ENCODE results near the gene SLC17A9. TPM values are rescaled to one million over a fixed set of nuclear protein-coding genes. Genes with fewer than 3 reads are reported as not detected.

Gene SLC17A9
- total RNA-seq, 1 donor from 2014 or later, result 5.3 TPM

- Mint-ChIP-seq H3K27ac (peak overlapping the region; percentile 94), H3K4me1 (peaks cover 47% of the 10 kb centered on the region), H3K4me3 (peak overlapping the region; percentile 90), H3K9me3 (no peaks in the 10 kb centered on the region), H3K36me3 (no peaks in the 10 kb centered on the region), H3K27me3 (ENCODE audit: low read depth) (no peaks in the 10 kb centered on the region)
- DNase-seq (ENCODE audit: low spot score in 2 of 2, unreplicated experiment in 2 of 2), result no peak
- no peak for TF ChIP-seq CTCF (IDR thresholded peaks at IDR 0.05; ENCODE audit: unreplicated experiment)
Measured at GRCh38 chr20:62927128-62927705, 25.3 kb upstream of the SLC17A9 start.

- Mint-ChIP-seq H3K36me3 (no peaks in the 10 kb centered on the region), H3K9me3 (no peaks in the 10 kb centered on the region), H3K27me3 (ENCODE audit: low read depth) (no peaks in the 10 kb centered on the region), H3K4me1 (peaks cover 44% of the 10 kb centered on the region), H3K27ac (peak overlapping the region; percentile 96), H3K4me3 (peak overlapping the region; percentile 90)
- TF ChIP-seq CTCF (IDR thresholded peaks at IDR 0.05; ENCODE audit: unreplicated experiment), result no peak
- no peak for DNase-seq (ENCODE audit: low spot score in 2 of 2, unreplicated experiment in 2 of 2)
Measured at GRCh38 chr20:62928246-62928939, 24.1 kb upstream of the SLC17A9 start.

- DNase-seq (ENCODE audit: low spot score in 2 of 2, unreplicated experiment in 2 of 2), result peak in 1 of 2 experiments; percentile 51
- TF ChIP-seq CTCF (IDR thresholded peaks at IDR 0.05; ENCODE audit: unreplicated experiment), result no peak
Measured at GRCh38 chr20:62929051-62929538, 23.4 kb upstream of the SLC17A9 start.

GRCh38 chr20:62931464-62931863 lies 21.0 kb upstream of the SLC17A9 start:
- peaks cover 26% of the 10 kb centered on the region for H3K4me1 Mint-ChIP-seq
- no peaks in the 10 kb centered on the region for H3K36me3 Mint-ChIP-seq
- no peaks in the 10 kb centered on the region for H3K27me3 Mint-ChIP-seq (ENCODE audit: low read depth)
- no peak for DNase-seq (ENCODE audit: low spot score in 2 of 2, unreplicated experiment in 2 of 2)
- H3K27ac Mint-ChIP-seq, result no peak overlapping the region
- TF ChIP-seq CTCF (IDR thresholded peaks at IDR 0.05; ENCODE audit: unreplicated experiment), result no peak
- H3K9me3 Mint-ChIP-seq, result no peaks in the 10 kb centered on the region
- H3K4me3 Mint-ChIP-seq, result no peak overlapping the region

More at GRCh38 chr20:62929051-62929538, 23.4 kb upstream of the SLC17A9 start:
- Mint-ChIP-seq H3K4me3 (peak overlapping the region; percentile 90), H3K27ac (peak overlapping the region; percentile 96), H3K4me1 (peaks cover 39% of the 10 kb centered on the region), H3K9me3 (no peaks in the 10 kb centered on the region), H3K27me3 (ENCODE audit: low read depth) (no peaks in the 10 kb centered on the region), H3K36me3 (no peaks in the 10 kb centered on the region)

GRCh38 chr20:62933966-62934365 lies 18.5 kb upstream of the SLC17A9 start:
- no peak for DNase-seq (ENCODE audit: low spot score in 2 of 2, unreplicated experiment in 2 of 2)
- no peak overlapping the region for H3K4me3 Mint-ChIP-seq
- no peak overlapping the region for H3K27ac Mint-ChIP-seq
- no peaks in the 10 kb centered on the region for H3K36me3 Mint-ChIP-seq
- no peak for TF ChIP-seq CTCF (IDR thresholded peaks at IDR 0.05; ENCODE audit: unreplicated experiment)
- no peaks in the 10 kb centered on the region for H3K9me3 Mint-ChIP-seq
- no peaks in the 10 kb centered on the region for H3K27me3 Mint-ChIP-seq (ENCODE audit: low read depth)
- H3K4me1 Mint-ChIP-seq, result peaks cover 14% of the 10 kb centered on the region
